ENCODE measurements around the gene AFG3L2.

GRCh38 chr18:12324991-12325725 lies 51.9 kb downstream of the AFG3L2 start:
- TF ChIP-seq CTCF (IDR thresholded peaks at IDR 0.05) (no peak), POLR2A (IDR thresholded peaks at IDR 0.05) (no peak)
